ENCODE measurements around the gene EFTUD2. TPM values are rescaled to one million over a fixed set of nuclear protein-coding genes. Genes with fewer than 3 reads are reported as not detected.

Gene EFTUD2
- total RNA-seq, 1 donor from 2014 or later = 102 TPM

GRCh38 chr17:44933824-44934744, 34.8 kb upstream of the EFTUD2 start:
- Mint-ChIP-seq H3K36me3 (ENCODE audit: unreplicated experiment) (peaks cover 6% of the 10 kb centered on the region), H3K27ac (ENCODE audit: unreplicated experiment) (no peak overlapping the region), H3K4me1 (ENCODE audit: unreplicated experiment) (no peaks in the 10 kb centered on the region), H3K4me3 (ENCODE audit: unreplicated experiment) (no peak overlapping the region), H3K9me3 (ENCODE audit: unreplicated experiment) (no peaks in the 10 kb centered on the region), H3K27me3 (ENCODE audit: unreplicated experiment) (no peaks in the 10 kb centered on the region)
- TF ChIP-seq, protein P1, sequence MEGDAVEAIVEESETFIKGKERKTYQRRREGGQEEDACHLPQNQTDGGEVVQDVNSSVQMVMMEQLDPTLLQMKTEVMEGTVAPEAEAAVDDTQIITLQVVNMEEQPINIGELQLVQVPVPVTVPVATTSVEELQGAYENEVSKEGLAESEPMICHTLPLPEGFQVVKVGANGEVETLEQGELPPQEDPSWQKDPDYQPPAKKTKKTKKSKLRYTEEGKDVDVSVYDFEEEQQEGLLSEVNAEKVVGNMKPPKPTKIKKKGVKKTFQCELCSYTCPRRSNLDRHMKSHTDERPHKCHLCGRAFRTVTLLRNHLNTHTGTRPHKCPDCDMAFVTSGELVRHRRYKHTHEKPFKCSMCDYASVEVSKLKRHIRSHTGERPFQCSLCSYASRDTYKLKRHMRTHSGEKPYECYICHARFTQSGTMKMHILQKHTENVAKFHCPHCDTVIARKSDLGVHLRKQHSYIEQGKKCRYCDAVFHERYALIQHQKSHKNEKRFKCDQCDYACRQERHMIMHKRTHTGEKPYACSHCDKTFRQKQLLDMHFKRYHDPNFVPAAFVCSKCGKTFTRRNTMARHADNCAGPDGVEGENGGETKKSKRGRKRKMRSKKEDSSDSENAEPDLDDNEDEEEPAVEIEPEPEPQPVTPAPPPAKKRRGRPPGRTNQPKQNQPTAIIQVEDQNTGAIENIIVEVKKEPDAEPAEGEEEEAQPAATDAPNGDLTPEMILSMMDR (IDR thresholded peaks at IDR 0.05) = no peak
- no peak for DNase-seq (ENCODE audit: extremely low spot score, unreplicated experiment)

- TF ChIP-seq, protein P1 (IDR thresholded peaks at IDR 0.05) = no peak
These were observed 33.5 kb upstream of the EFTUD2 start for GRCh38 chr17:44932787-44933097.

DNA sequence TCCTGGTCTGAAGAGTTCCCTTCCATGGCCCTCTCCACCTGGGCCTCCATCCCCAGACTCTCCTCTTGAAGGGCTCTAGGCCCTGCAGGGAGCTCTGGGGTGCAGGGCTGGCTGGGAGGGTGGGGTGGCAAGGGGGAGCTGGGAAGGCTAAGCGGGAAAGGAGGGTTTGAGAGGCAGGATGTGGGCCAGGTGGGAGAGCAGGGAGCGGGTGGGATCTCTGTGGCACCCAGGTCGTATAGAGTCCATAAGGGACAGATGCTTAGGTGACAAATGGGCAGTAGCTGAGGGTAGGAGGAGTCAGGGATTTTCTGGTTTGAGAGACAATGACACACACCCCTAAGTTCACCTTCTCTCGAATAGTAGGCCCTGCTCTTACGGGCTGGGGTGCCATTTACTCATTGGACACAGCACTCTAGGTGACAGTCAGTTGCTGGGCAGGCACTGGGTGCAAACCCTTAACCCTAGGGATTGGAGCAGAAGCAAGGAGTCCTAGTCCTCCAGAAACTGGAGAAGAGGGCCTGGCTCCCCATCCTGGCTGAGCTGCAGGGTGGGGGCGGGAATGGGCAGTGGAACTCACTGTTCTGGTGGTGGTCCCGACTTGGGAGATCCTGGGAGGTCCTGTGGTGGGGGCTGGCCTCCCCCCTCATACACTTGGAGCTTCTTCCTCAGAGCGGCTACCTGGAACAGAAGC, 33.0 kb upstream of the EFTUD2 start:
- Mint-ChIP-seq H3K27ac (ENCODE audit: unreplicated experiment) (no peak overlapping the region), H3K27me3 (ENCODE audit: unreplicated experiment) (no peaks in the 10 kb centered on the region), H3K9me3 (ENCODE audit: unreplicated experiment) (no peaks in the 10 kb centered on the region), H3K36me3 (ENCODE audit: unreplicated experiment) (peaks cover 4% of the 10 kb centered on the region), H3K4me3 (ENCODE audit: unreplicated experiment) (no peak overlapping the region), H3K4me1 (ENCODE audit: unreplicated experiment) (no peaks in the 10 kb centered on the region)
- no peak for DNase-seq (ENCODE audit: extremely low spot score, unreplicated experiment)
- TF ChIP-seq, protein P1 (IDR thresholded peaks at IDR 0.05) = no peak

More at GRCh38 chr17:44932787-44933097, 33.5 kb upstream of the EFTUD2 start:
- H3K36me3 Mint-ChIP-seq (ENCODE audit: unreplicated experiment) = peaks cover 4% of the 10 kb centered on the region
- H3K4me3 Mint-ChIP-seq (ENCODE audit: unreplicated experiment) = no peak overlapping the region
- H3K27me3 Mint-ChIP-seq (ENCODE audit: unreplicated experiment) = no peaks in the 10 kb centered on the region
- DNase-seq (ENCODE audit: extremely low spot score, unreplicated experiment) = no peak
- no peak overlapping the region for H3K27ac Mint-ChIP-seq (ENCODE audit: unreplicated experiment)
- H3K9me3 Mint-ChIP-seq (ENCODE audit: unreplicated experiment) = no peaks in the 10 kb centered on the region
- no peaks in the 10 kb centered on the region for H3K4me1 Mint-ChIP-seq (ENCODE audit: unreplicated experiment)

DNA sequence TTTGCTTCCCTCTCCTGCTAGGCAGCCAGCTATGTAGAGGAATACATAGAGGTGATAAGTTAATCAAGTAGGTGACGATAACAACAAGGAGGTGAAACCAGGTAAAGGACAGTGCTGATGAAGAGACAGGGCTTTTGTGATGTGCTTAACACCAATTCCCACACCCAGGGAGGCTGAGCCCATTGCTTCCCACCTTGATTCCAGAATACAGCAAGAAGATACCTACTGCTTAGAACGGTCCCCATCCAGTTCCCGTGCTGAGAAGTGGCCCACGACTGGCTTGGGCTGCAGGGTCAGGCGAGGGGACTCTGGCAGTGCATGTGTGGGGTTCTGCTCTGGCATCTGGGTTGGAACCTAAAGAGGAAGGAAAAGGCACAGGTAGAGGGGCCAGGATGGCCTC, 32.1 kb upstream of the EFTUD2 start:
- Mint-ChIP-seq H3K4me1 (ENCODE audit: unreplicated experiment) (no peaks in the 10 kb centered on the region), H3K27me3 (ENCODE audit: unreplicated experiment) (no peaks in the 10 kb centered on the region), H3K4me3 (ENCODE audit: unreplicated experiment) (no peak overlapping the region), H3K27ac (ENCODE audit: unreplicated experiment) (no peak overlapping the region), H3K36me3 (ENCODE audit: unreplicated experiment) (peaks cover 5% of the 10 kb centered on the region), H3K9me3 (ENCODE audit: unreplicated experiment) (no peaks in the 10 kb centered on the region)
- no peak for DNase-seq (ENCODE audit: extremely low spot score, unreplicated experiment)
- TF ChIP-seq, protein P1 (IDR thresholded peaks at IDR 0.05) = no peak

DNA sequence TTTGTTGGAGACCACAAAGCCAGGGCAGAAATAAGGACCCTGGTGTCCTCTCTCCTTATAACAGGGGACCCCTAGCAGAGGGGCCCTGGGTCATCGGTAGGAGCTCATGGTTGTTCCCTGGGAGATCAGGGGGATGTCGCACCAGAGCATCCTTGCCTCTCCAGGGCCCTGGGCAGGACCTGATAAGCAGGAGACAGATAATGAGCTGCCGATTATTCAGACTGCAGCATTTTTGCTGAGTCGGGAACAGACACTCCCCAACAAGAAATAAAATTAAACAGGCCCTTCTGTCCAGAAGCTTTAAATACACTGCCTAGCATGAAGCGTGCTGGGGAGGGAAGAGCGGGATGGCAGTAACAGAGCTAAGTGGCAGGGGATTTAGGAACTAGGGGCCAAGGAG, 31.4 kb upstream of the EFTUD2 start:
- no peak for DNase-seq (ENCODE audit: extremely low spot score, unreplicated experiment)
- Mint-ChIP-seq H3K27ac (ENCODE audit: unreplicated experiment) (no peak overlapping the region), H3K4me3 (ENCODE audit: unreplicated experiment) (no peak overlapping the region), H3K9me3 (ENCODE audit: unreplicated experiment) (no peaks in the 10 kb centered on the region), H3K27me3 (ENCODE audit: unreplicated experiment) (no peaks in the 10 kb centered on the region), H3K36me3 (ENCODE audit: unreplicated experiment) (peaks cover 8% of the 10 kb centered on the region), H3K4me1 (ENCODE audit: unreplicated experiment) (no peaks in the 10 kb centered on the region)
- TF ChIP-seq, protein P1 (IDR thresholded peaks at IDR 0.05) = no peak

Measured in osteocyte (in vitro differentiated cells).